ENCODE results near the gene SLC7A1.
A peak's percentile ranks its signal among the peaks of the same experiment; 100 is the strongest.

SLC7A1 gene

DNA sequence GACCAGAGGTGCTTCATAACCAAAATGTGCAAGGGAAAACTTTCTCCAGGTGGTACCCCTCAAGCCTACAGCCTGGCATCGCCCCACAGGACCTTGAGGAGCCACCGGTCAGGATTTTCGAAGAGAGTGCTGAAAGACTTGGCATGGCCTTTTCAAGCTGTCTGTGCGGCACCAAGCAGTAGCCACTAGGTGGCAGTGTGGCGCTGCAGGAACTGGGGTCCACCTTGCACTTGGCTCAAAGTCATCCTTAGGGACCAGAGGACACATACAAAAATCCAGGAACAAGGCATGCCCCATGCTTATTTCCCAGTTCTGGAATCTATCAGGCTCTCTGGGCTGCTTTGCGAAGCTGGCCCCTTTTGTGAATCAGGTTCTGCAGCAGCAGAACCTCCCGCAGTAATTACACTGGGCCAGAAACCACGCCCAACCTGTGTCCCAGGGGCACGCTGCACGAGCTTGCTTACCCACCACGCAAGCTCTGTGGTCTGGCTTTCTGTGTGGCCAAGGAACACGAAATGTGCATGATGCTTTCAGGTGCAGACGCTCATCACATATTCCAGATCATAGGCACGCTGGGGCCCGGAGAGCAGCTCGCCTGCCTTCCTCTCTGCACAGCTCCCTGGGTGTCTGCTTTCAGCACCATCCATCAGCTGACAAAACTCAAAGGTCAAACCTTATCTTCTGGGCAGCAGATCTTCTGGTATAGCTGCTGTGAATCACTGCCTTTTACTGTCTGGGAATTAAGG is 87.2 kb downstream of the SLC7A1 start:
- peak; percentile 80 for DNase-seq

- DNase-seq = peak; percentile 76
Observed at GRCh38 chr13:29507356-29507755, 88.1 kb downstream of the SLC7A1 start.

DNA sequence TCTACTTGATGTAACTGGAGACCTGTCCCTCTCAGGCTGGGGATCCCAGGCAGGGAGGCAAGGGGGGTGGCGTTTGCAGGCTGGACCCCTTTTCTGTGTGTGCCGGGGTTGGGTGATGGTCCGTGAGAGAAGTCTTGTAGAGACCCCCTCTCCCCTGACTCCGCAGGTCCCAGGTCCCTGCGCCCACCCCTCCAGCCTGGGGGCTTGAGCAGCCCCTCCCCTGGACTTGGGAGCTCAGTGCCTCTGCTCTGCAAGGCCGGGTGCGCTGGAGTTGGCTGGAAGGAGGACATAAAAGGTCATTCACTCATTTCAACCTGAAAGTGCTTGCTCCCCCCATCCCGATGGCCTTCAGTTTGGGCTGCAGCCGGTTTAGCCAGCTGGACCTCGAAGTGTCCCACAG is 89.5 kb downstream of the SLC7A1 start:
- DNase-seq = no peak

DNA sequence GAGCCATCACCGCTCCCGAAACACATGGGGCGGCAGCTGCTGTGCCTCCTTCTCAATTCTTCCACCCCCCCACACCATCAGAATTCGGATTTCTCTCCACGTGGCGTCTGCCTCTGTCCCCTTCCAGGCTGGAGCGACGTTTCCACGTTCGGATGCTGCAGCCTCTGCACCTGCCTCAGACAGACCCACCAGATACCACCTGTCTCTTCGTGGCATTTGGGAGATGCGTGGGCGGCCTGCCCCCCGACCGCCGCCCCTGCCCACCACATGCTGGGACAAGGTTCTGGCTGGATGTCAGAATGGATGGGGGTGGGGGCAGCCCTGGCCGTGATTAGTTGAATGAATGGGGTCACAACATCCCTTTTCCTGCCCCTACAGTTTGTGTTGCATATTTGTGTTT is 90.0 kb downstream of the SLC7A1 start:
- no peak for DNase-seq

DNA sequence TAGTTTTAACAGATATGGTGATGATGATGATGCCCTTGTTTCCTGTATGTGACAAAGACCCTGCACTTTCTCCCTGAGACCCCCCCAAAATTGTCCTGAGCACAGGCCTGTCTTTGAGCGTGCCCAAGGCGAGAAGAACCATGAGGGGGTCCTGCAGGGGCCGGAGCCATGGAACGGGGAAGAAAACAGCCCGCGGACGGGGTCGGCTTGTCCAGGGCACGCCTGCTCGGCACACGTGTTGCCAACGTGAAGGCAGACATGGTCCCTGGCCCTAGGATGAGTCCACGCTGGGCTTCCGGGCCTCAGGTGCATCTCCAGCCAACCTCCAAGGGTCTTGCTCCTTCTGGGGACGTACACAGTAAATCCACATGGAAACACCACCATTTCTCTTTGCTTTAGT is 90.8 kb downstream of the SLC7A1 start:
- no peak for DNase-seq

DNA sequence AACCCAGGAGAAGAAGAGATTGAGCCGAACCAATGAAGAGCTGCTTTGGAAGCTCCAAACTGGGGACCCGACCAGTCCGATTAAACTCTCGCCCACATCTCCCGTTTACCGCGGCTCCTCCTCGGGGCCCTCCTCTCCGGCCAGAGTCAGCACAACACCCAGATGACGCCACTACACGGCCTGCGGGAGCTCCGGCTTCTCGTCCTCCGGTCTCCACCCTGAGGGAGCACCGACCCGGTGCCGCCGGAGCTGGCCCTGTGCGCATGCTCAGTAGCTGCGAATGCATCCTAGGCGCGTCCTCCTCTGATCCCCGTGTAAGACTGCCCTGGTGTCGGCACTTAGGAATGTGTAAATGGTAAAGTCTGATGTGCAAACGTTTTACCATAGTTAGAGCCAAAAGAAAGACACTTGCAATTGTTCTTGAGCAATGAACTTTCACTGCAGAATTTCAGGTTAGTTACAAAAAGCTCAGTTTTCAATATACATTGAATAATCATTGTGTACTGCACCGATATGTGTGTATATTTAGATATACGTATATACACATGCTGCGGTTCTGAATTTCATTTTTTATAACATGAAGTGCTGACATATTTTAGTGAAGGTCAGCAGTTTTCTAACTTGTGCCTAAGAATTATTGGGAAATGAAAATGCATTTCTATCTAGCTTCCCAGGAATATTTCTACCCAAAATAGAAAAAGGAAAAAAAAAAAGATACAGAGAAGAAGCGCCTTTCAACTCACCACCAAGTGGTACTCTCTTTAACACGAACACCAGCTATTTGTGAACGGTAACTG is 92.2 kb downstream of the SLC7A1 start:
- no peak for DNase-seq

GRCh38 chr13:29502391-29503008 is 93.0 kb downstream of the SLC7A1 start:
- no peak for DNase-seq

- DNase-seq = no peak
Observed at GRCh38 chr13:29501674-29502073, 93.8 kb downstream of the SLC7A1 start.

GRCh38 chr13:29500386-29500785 is 95.1 kb downstream of the SLC7A1 start:
- DNase-seq = no peak

DNA sequence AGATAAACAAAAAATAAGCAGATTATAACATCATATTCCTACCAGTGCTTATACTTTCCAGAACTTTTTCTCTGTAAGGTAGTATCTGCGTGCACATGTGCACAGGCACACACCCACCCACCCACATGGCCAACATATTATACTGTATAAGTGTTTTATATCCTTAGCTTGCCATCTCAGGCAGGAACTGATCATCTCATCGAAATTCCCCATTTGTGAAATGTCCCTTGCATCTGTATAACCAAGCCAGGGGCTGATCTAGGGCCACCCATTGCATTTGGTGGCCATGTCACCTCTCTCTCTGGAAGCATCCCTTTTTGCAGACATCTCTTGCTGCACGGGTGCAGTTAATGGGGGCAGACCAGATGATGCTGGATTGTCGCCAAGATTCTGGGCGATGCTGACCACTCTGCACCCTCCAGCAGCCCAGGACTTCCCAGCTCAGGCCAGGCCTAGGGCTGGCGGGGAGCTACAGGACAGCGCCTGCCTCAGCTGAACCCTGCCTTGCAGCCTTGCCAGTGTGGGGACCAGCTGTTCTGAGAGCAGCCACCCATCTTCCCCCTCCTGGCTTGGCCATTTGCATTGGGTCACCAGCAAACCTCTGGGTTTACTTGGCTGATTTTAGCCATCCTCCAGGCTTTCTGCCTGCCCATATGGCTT is 95.9 kb downstream of the SLC7A1 start:
- no peak for DNase-seq

DNA sequence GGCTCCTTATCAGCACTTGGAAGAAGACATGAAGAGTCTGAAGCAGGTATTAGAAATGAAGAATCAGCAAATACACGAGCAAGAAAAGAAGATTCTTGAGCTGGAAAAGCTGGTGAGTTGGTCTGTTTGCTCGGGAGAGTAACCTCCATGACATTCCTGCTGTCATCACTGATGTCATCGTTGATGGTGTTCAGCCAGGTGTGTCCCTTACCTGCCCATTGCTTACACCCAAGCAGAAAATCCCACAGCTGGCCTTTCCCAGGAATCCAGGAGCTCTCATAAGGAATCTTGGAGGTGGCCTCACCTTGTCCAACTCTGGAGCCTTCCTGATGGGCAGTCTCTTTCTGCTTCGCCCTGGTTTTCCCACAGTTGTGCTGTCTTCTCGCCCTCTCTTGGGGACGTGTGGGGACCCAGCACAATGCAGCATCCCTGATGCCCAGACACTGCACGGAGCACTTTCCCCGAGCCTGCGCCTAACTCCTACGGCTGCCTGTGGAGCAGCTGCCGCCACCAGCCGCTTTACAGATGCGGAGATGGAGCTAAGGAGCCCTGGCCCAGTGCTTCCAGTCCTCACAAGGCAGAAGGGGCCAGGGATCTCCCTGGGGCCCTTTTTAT is 97.0 kb downstream of the SLC7A1 start:
- DNase-seq = no peak

GRCh38 chr13:29497137-29497654 is 98.3 kb downstream of the SLC7A1 start:
- DNase-seq = no peak

DNA sequence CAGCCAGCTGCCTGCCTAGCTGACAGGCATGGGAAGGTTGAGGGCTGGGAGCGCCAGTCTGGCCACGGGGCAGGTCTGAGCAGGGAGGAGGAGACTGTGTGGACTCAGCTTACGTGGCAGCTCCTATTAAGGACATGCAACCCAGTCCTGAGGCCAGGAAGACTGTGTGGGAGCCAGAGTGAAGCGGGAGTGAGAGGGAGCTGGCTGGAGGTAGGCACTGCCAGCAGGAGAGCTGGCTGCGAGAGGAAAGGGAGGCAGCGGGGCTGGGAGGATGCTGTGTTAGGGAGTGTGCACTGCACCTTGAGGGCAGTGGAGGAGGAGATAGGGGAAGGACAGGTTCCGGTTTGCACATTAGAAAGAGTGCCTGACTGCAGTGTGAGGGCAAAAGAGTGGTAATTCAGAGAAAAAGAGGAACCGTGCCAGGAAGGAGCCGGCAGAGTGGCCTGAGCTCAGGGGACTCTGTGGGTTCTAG is 99.2 kb downstream of the SLC7A1 start:
- DNase-seq = no peak

DNA sequence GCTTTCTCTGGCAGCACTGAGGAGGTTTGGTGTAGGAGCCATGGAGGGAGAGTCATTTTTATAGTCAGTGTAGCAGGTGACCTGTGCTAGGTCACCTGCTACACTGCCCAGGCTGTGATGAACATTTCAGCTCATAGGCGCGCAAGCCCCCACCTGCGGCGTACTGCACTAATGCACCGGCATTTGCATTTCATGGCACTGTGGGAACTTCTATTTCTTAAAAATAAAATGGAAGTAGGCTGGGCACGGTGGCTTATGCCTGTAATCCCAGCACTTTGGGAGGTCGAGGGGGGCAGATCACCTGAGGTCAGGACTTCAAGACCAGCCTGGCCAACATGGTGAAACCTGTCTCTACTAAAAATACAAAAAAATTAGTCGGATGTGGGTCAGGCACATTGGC is 101.0 kb downstream of the SLC7A1 start:
- DNase-seq = no peak

- no peak for DNase-seq
Observed at GRCh38 chr13:29493796-29494195, 101.7 kb downstream of the SLC7A1 start.

GRCh38 chr13:29491248-29491647 is 104.2 kb downstream of the SLC7A1 start:
- DNase-seq = no peak

DNA sequence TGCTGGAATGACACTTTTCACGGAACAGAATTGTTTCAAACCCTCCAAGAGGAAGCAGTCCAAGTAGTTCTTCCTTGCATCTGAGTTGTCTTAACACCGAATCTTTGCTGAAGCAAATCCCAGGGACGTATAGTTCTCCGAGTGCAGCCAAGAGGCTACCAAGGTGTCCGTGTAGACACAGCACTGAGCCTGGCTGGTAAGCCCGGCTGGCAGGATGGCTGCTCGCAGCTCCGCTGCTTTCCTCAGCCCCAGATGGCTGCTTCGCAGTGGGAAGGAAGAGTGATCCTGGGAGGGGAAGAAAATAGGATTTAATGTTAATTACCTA is 105.0 kb downstream of the SLC7A1 start:
- no peak for DNase-seq

DNA sequence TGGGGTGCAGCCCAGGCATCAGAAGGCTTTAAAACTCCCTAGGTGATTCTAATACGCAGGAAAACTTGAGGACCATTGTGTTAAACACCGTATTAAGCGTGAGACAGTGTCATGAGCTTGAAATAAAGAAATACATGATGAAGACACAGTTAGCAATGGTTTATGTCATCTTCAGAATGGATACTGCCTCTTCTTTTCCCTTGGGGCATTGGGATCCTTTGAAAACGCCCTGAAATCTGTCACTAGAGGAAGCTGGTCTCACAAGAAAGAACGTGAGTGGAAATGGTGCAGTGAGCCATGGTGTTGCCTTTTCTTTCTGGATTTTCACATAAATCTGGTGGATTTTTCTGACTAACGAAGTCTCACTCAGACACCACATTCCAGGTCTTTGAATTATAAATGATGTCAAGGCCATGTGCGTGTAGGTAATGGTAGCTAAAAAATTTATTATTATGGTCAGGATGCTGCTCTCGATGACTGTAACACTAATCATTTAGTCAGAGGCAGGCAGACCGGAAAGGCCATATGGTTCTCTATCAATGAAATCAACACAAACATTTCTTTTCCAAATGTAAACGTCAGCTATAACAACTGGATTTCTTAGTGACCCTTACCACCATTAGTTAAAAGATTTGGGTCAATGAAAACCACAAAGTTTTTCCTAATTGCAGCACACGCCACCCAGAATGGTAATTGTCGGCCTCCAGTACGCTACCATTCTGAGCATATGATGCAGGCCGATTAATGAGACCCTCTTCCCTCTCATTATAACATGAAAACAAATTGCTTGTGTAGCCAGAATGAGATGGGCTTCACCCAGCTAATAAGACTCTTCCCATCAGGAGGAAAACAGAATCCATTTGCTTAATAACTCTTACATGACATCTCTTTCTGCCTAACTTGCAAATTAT is 105.6 kb downstream of the SLC7A1 start:
- DNase-seq = no peak

GRCh38 chr13:29487466-29488454 is 107.7 kb downstream of the SLC7A1 start:
- no peak for DNase-seq

GRCh38 chr13:29486551-29486950 is 108.9 kb downstream of the SLC7A1 start:
- DNase-seq = no peak

Data from NCI-H1092 treated with DMSO at 0.1 percent for 48 hours (cell line).